Mesothelial cell of epicardium (in vitro differentiated cells): ENCODE measurements around the gene ABTB1. TPM values are rescaled to one million over a fixed set of nuclear protein-coding genes. Genes with fewer than 3 reads are reported as not detected.
A peak's percentile ranks its signal among the peaks of the same experiment; 100 is the strongest.

Experiments used
- DNase-seq, 2 experiments: peaks; one replicate each; pipeline ENCODE4 v3.0.0; 2021; ENCODE audit warnings: low spot score in 2 of 2; ENCODE audit not compliant: unreplicated experiment in 2 of 2
- H3K27ac Mint-ChIP-seq: 2 replicates; pipeline ENCODE4 v1.8.0; 2021; ENCODE audit warnings: mixed read lengths
- H3K27me3 Mint-ChIP-seq: 2 replicates; pipeline ENCODE4 v1.8.0; 2021; ENCODE audit warnings: low read depth, mixed read lengths
- H3K36me3 Mint-ChIP-seq: 2 replicates; pipeline ENCODE4 v1.8.0; 2021; ENCODE audit warnings: mixed read lengths
- H3K4me1 Mint-ChIP-seq: 2 replicates; pipeline ENCODE4 v1.8.0; 2021; ENCODE audit warnings: mixed read lengths
- H3K4me3 Mint-ChIP-seq: 2 replicates; pipeline ENCODE4 v1.8.0; 2021; ENCODE audit warnings: mild to moderate bottlenecking, moderate library complexity, mixed read lengths
- H3K9me3 Mint-ChIP-seq: 2 replicates; pipeline ENCODE4 v1.8.0; 2021; ENCODE audit warnings: mixed read lengths
- total RNA-seq: library from RNA; stranded (reverse); gene quantifications from 3 replicates; pipeline ENCODE4 v1.2.1, GENCODE V29; 2021
- TF ChIP-seq, protein P1 (sequence below): fragments of 200-600 bp; sonication (generic); IDR thresholded peaks from one replicate; pipeline ENCODE4 v1.5.0; 2021; ENCODE audit warnings: antibody characterized with exemption; ENCODE audit not compliant: unreplicated experiment

ABTB1 gene
- total RNA-seq, 1 donor from 2014 or later = 15.9 TPM

DNA sequence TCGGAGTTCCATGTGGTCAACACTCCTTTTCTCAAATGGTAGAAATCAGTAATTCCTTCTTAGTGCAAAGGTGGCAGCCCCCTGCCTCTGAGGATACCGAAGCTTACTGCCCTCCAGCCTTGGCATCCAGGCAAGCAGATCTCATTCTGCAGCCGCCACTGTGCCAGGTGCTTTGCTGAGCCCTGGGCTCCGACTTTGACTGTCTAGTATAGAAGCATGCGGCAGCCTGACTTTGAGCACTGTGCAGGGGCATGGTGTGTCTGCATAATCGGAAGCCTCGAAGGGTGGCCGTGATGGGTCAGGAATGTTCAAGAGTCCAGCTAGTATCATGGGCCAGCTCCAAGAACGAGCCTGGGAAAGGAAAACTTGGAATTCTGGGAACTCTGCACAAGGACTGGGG, 39.7 kb downstream of the ABTB1 start:
- no peak overlapping the region for H3K27ac Mint-ChIP-seq
- H3K9me3 Mint-ChIP-seq = no peaks in the 10 kb centered on the region
- no peaks in the 10 kb centered on the region for H3K36me3 Mint-ChIP-seq
- no peak for DNase-seq
- peaks cover 3% of the 10 kb centered on the region for H3K27me3 Mint-ChIP-seq
- TF ChIP-seq, protein P1, sequence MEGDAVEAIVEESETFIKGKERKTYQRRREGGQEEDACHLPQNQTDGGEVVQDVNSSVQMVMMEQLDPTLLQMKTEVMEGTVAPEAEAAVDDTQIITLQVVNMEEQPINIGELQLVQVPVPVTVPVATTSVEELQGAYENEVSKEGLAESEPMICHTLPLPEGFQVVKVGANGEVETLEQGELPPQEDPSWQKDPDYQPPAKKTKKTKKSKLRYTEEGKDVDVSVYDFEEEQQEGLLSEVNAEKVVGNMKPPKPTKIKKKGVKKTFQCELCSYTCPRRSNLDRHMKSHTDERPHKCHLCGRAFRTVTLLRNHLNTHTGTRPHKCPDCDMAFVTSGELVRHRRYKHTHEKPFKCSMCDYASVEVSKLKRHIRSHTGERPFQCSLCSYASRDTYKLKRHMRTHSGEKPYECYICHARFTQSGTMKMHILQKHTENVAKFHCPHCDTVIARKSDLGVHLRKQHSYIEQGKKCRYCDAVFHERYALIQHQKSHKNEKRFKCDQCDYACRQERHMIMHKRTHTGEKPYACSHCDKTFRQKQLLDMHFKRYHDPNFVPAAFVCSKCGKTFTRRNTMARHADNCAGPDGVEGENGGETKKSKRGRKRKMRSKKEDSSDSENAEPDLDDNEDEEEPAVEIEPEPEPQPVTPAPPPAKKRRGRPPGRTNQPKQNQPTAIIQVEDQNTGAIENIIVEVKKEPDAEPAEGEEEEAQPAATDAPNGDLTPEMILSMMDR = no peak
- no peak overlapping the region for H3K4me3 Mint-ChIP-seq
- H3K4me1 Mint-ChIP-seq = peaks cover 25% of the 10 kb centered on the region

DNA sequence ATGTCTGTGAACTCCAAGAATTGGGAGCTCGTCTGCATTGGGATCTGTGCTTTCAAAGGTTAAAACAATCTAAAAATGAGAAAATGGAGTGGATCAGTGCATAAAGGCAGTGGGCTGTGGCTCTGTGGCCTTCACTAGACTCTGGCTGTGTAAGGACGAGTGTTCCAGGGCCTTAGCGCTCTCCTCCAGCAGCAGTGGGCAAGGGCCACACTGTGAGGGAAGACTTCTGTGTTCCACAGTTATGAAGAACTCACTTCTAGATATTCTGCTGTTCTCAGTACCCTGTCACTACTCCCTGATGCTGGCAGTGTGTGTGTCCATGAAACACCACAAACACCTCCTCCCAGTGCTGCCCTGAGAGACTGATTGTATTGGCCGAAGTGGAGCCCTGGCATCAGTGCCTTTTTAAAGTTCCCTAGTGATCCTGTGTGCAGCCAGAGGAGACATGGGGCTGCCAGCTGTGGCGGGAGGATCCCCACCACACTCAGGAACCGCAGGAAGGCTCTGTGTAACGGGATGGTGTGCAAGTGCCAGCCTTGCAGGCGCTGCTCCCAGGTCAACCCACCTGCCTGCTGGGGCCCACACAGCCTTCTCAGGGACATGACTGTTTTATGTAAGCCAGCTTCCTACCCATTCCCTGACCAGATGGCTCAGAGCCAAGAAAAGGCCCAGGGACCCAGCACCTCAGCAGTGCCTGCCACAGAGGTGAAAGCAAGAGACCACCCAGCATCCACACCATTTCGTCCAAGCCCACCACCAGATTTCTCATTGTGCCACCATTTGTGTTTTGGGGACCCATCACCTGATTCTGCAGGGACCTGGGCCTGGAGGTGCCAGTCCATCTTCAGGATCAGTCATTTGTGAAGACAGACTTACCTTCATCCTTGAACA, 40.4 kb downstream of the ABTB1 start:
- Mint-ChIP-seq H3K27ac (no peak overlapping the region), H3K27me3 (peaks cover 3% of the 10 kb centered on the region), H3K9me3 (no peaks in the 10 kb centered on the region), H3K36me3 (no peaks in the 10 kb centered on the region), H3K4me1 (peaks cover 26% of the 10 kb centered on the region), H3K4me3 (no peak overlapping the region)
- TF ChIP-seq, protein P1 = no peak
- DNase-seq = no peak

DNA sequence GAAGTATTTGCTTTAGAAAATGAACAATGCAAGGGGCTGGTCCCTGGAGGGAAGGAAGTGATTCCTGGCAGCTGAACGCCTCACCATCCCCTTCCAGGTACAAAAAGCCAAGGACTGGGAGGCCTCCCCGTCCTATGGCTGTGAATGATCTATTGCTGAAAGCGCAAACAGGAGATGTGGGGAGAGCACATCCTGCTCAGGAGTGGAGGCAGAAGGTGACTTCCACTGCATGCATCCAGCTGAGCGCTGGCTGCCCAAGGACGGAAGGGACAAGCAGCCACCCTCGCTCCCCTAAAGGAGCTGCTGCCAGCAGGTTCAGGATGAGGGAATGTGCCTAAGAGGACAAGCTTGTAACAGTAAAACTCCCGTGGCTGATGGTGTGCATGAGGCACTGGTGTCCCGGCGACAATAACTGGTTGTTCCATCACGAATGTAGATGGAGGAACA, 41.4 kb downstream of the ABTB1 start:
- Mint-ChIP-seq H3K27me3 (peaks cover 3% of the 10 kb centered on the region), H3K36me3 (no peaks in the 10 kb centered on the region), H3K4me3 (no peak overlapping the region), H3K4me1 (peaks cover 31% of the 10 kb centered on the region), H3K9me3 (no peaks in the 10 kb centered on the region), H3K27ac (peak overlapping the region; percentile 39)
- DNase-seq = no peak
- TF ChIP-seq, protein P1 = no peak

DNA sequence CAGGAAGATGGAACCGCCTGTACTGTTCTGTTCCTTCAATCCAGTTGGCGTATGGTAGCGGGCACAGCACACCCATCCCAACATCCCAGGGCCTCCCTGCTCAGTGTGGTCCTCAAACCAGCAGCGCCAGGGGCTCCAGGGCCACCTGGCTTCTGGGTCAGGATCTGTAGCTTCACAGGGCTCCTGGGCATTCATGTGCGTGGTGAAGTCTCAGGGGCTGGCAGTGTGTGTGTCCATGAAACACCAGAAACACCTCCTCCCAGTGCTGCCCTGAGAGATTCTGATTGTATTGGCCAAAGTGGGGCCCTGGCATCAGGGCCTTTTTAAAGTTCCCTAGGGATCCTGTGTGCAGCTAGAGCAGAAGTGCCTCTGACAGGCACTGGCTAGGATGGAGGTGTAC, 42.1 kb downstream of the ABTB1 start:
- no peak overlapping the region for H3K27ac Mint-ChIP-seq
- no peak overlapping the region for H3K4me3 Mint-ChIP-seq
- no peak for DNase-seq
- H3K4me1 Mint-ChIP-seq = peaks cover 31% of the 10 kb centered on the region
- no peaks in the 10 kb centered on the region for H3K9me3 Mint-ChIP-seq
- TF ChIP-seq, protein P1 = no peak
- no peaks in the 10 kb centered on the region for H3K36me3 Mint-ChIP-seq
- H3K27me3 Mint-ChIP-seq = peaks cover 3% of the 10 kb centered on the region

DNA sequence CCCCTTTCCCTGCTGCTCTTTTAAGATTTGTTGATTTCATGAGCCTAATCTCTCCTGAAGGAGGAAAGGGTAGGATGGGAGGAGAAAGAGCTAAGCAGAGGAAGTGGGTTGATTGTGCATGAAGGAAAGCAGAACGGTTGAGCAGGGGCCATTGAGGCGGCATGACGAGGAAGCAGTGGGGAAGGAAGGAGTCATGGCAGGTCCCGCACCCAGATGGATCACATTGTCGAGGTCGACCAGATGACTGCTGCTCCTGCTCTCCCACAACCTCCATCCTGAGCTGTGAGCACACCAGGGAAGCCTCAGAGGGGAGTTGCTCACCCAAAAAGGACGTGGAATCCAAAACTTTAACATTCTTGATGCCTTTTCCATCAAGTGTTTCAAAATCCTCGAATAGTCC, 42.8 kb downstream of the ABTB1 start:
- TF ChIP-seq, protein P1 = no peak
- no peaks in the 10 kb centered on the region for H3K36me3 Mint-ChIP-seq
- H3K4me3 Mint-ChIP-seq = no peak overlapping the region
- no peak for DNase-seq
- peaks cover 31% of the 10 kb centered on the region for H3K4me1 Mint-ChIP-seq
- peaks cover 3% of the 10 kb centered on the region for H3K27me3 Mint-ChIP-seq
- no peak overlapping the region for H3K27ac Mint-ChIP-seq
- H3K9me3 Mint-ChIP-seq = no peaks in the 10 kb centered on the region
